PC-3 (cell line): Measurements from ENCODE around the gene ZNF280D. TPM values are rescaled to one million over a fixed set of nuclear protein-coding genes. Genes with fewer than 3 reads are reported as not detected.

Experiments
- ATAC-seq: fragments of 200-7000 bp; cut with Tn5 transposase; 2 replicates; pipeline ENCODE4 v1.9.1; 2020; ENCODE audit warnings: mild to moderate bottlenecking, moderate library complexity
- BruUV-seq: library from RNA; stranded (reverse); fragments of 400-500 nt; replicated peaks from 2 replicates; lab custom pipeline; 2021; lab: Mats Ljungman, UMichigan
- CTCF ChIA-PET: fragments of 300-600 bp; sonication (Branson Sonifier 250); formaldehyde crosslinking; loops from one replicate; lab custom pipeline; 2022; ENCODE audit warnings: antibody characterized with exemption; lab: Charles Lee
- POLR2A ChIA-PET: fragments of 300-600 bp; sonication (Branson Sonifier 250); formaldehyde crosslinking; loops from one replicate; lab custom pipeline; 2022; ENCODE audit warnings: antibody characterized with exemption; ENCODE audit not compliant: unreplicated experiment; lab: Charles Lee
- DNase-seq: peaks from one replicate; pipeline ENCODE4 v3.0.0-alpha.2; 2015
- H2AFZ ChIP-seq: fragments of 300-600 bp; sonication (generic); 2 replicates; pipeline ENCODE4 v1.6.0; 2016; ENCODE audit warnings: antibody characterized with exemption, low read length
- H3F3A ChIP-seq: fragments of 300-600 bp; sonication (generic); one replicate; pipeline ENCODE4 v1.6.0; 2017; ENCODE audit warnings: antibody characterized with exemption, low read length, control low read depth, mild to moderate bottlenecking; ENCODE audit not compliant: unreplicated experiment
- H3K27ac ChIP-seq: fragments of 300-600 bp; sonication (generic); 2 replicates; pipeline ENCODE4 v1.5.1; 2016; ENCODE audit warnings: mild to moderate bottlenecking, low read length
- H3K27me3 ChIP-seq: fragments of 300-600 bp; sonication (generic); 2 replicates; pipeline ENCODE4 v1.6.1; 2016; ENCODE audit warnings: low read length, mixed read lengths
- H3K36me3 ChIP-seq: fragments of 300-600 bp; sonication (generic); 2 replicates; pipeline ENCODE4 v1.6.1; 2016; ENCODE audit warnings: low read depth, mixed run types, low read length, mixed read lengths
- H3K4me1 ChIP-seq: fragments of 300-600 bp; sonication (generic); 2 replicates; pipeline ENCODE4 v1.5.1; 2016; ENCODE audit warnings: low read length; ENCODE audit not compliant: insufficient read depth
- H3K4me2 ChIP-seq: fragments of 300-600 bp; sonication (generic); 2 replicates; pipeline ENCODE4 v1.6.0; 2016; ENCODE audit warnings: low read length
- H3K4me3 ChIP-seq: fragments of 300-600 bp; sonication (generic); 2 replicates; pipeline ENCODE4 v1.5.1; 2016; ENCODE audit warnings: mild to moderate bottlenecking, low read length, mixed read lengths
- H3K79me2 ChIP-seq: fragments of 300-600 bp; sonication (generic); 2 replicates; pipeline ENCODE4 v1.6.1; 2017; ENCODE audit warnings: low read length, mixed read lengths
- H3K9ac ChIP-seq: fragments of 300-600 bp; sonication (generic); 2 replicates; pipeline ENCODE4 v1.6.0; 2016; ENCODE audit warnings: mild to moderate bottlenecking, low read length
- H3K9me2 ChIP-seq: fragments of 300-600 bp; sonication (generic); replicated peaks from 2 replicates; pipeline ENCODE4 v1.6.1; 2016; ENCODE audit warnings: mixed run types, low read length, mixed read lengths
- H3K9me3 ChIP-seq: fragments of 300-600 bp; sonication (generic); 2 replicates; pipeline ENCODE4 v1.6.1; 2016; ENCODE audit warnings: low read length, mixed read lengths
- H4K20me1 ChIP-seq: fragments of 300-600 bp; sonication (generic); 2 replicates; pipeline ENCODE4 v1.6.1; 2016; ENCODE audit warnings: low read length, mixed read lengths
- EZH2 ChIP-seq: fragments of 300-600 bp; sonication (generic); IDR thresholded peaks from one replicate; pipeline ENCODE4 v1.6.1; 2017; ENCODE audit warnings: antibody characterized with exemption, mild to moderate bottlenecking, low read length; ENCODE audit not compliant: unreplicated experiment
- EZH2phosphoT487 ChIP-seq: fragments of 300-600 bp; sonication (generic); IDR thresholded peaks from 2 replicates; pipeline ENCODE4 v1.6.1; 2018; ENCODE audit warnings: mild to moderate bottlenecking, antibody characterized with exemption, low read length, borderline replicate concordance
- intact Hi-C: fragments of 100-400 bp; cut with micrococcal nuclease; formaldehyde crosslinking; loops from 2 replicates; pipeline ENCODE4 v1.9.0; 2023
- total RNA-seq: library from RNA; depleted of rRNA; stranded (reverse); fragments of >200 nt; gene quantifications from 2 replicates; pipeline ENCODE4 v1.2.3, GENCODE V29; 2014
- TF ChIP-seq, protein P1 (sequence below): fragments of 300-600 bp; sonication (generic); conservative IDR thresholded peaks from 2 replicates; pipeline ENCODE4 v1.5.1; 2017; ENCODE audit warnings: antibody characterized with exemption, low read depth, mild to moderate bottlenecking, low read length

ZNF280D gene
- total RNA-seq, 1 experiment from 2014 or later: 7.4 TPM

DNA sequence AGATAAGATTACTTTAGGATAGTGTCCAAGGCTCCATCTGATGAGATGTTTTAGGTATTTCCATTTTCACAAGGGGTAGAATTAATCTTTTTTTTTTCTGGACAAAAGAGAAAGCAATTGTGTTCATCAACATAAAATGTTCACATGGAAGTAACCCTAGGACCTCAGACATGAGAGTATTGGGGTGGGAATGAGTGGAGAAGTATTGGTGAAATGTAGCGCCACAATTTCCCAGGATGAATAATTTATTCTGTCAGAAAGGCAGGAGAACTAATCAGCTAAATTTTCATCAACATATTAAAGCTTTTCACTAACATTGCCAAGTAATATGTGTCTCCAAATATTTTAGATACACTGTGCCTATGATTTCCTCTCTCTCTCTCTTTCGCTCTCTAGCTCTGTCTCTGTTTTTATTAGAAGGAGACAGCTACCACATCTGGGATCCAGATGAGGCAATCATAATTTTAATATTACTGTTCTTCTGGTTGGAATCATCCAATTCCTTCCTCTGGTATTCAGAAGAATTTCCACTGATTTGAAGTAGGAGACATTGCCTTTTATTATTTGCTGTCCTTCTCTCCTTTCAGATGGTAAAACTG, 21.6 kb upstream of the ZNF280D start:
- Histone ChIP-seq H3K27ac (no peak overlapping the region), H4K20me1 (no peaks in the 10 kb centered on the region), H3K4me1 (peaks cover 12% of the 10 kb centered on the region), H3K4me3 (no peak overlapping the region), H3K9me2 (no peaks in the 10 kb centered on the region), H3K36me3 (no peaks in the 10 kb centered on the region), H3K27me3 (no peaks in the 10 kb centered on the region), H3K79me2 (no peaks in the 10 kb centered on the region), H2AFZ (no peak overlapping the region), H3K4me2 (no peak overlapping the region), H3F3A (no peaks in the 10 kb centered on the region), H3K9ac (no peak overlapping the region), H3K9me3 (no peaks in the 10 kb centered on the region)
- ChIA-PET POLR2A (interaction anchor here (0.6 kb wide), 1 partner anchor 40 kb away, joined by 4 read pairs; no protein-coding TSS in a partner anchor), CTCF (no interaction called here)
- TF ChIP-seq EZH2phosphoT487 (no peak), EZH2 (no peak)
- TF ChIP-seq, protein P1, sequence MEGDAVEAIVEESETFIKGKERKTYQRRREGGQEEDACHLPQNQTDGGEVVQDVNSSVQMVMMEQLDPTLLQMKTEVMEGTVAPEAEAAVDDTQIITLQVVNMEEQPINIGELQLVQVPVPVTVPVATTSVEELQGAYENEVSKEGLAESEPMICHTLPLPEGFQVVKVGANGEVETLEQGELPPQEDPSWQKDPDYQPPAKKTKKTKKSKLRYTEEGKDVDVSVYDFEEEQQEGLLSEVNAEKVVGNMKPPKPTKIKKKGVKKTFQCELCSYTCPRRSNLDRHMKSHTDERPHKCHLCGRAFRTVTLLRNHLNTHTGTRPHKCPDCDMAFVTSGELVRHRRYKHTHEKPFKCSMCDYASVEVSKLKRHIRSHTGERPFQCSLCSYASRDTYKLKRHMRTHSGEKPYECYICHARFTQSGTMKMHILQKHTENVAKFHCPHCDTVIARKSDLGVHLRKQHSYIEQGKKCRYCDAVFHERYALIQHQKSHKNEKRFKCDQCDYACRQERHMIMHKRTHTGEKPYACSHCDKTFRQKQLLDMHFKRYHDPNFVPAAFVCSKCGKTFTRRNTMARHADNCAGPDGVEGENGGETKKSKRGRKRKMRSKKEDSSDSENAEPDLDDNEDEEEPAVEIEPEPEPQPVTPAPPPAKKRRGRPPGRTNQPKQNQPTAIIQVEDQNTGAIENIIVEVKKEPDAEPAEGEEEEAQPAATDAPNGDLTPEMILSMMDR: no peak
- no peak for DNase-seq
- intact Hi-C loops: no loop called here
- no TSS peak for BruUV-seq
- ATAC-seq: no peak

DNA sequence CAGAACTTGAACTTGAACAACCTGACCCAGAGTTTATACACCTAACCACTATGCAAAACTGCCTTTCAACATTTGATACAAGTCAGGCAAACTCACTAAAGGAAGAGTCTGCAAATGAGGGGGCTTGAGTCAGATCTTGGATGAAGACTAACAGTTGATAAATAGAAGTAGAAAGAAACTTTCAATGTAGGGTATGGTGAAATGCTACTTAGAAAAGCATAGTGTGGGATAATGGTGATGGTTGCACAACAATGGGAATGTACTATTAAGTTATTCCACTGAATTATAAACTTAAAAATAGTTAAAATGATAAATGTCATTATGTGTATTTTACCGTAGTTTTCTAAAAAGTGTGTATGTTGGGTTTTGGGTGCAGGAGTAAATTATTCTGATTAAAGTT, 19.7 kb upstream of the ZNF280D start:
- BruUV-seq: no TSS peak
- H4K20me1 ChIP-seq: no peaks in the 10 kb centered on the region
- H3K27ac ChIP-seq: no peak overlapping the region
- H3K4me1 ChIP-seq: no peaks in the 10 kb centered on the region
- no peak for TF ChIP-seq EZH2
- TF ChIP-seq, protein P1: no peak
- no peak for TF ChIP-seq EZH2phosphoT487
- H3K9me3 ChIP-seq: no peaks in the 10 kb centered on the region
- no peaks in the 10 kb centered on the region for H3K9me2 ChIP-seq
- no peak for DNase-seq
- CTCF ChIA-PET: no interaction called here
- no peaks in the 10 kb centered on the region for H3K79me2 ChIP-seq
- H3K4me3 ChIP-seq: no peak overlapping the region
- no peak for ATAC-seq
- H3K9ac ChIP-seq: no peak overlapping the region
- H3K4me2 ChIP-seq: no peak overlapping the region
- H3K36me3 ChIP-seq: no peaks in the 10 kb centered on the region
- intact Hi-C loops: no loop called here
- H3K27me3 ChIP-seq: no peaks in the 10 kb centered on the region
- no peaks in the 10 kb centered on the region for H3F3A ChIP-seq
- H2AFZ ChIP-seq: no peak overlapping the region
- POLR2A ChIA-PET: no interaction called here

DNA sequence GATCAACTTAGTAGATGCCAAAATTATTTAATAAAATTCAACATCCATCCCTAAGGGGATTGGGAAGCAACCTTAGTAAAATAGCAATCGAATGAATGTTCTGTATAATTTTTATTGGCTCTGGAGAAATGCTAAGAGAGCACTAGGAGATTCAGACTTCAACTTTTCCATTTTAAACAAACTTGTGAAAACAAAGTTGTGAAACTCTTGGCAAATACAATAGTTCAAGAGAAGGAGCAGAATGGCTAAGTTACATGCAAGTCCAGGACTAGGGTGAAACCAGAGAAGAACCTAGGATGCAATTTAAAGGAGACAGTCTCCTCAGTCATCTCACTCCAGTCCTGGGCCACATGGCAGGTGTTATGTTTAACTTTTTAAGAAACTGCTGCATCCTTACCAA, 16.7 kb upstream of the ZNF280D start:
- Histone ChIP-seq H3K27ac (no peak overlapping the region), H3K4me2 (no peak overlapping the region), H3K4me3 (no peak overlapping the region), H3K4me1 (no peaks in the 10 kb centered on the region), H3K9ac (no peak overlapping the region), H3K9me2 (no peaks in the 10 kb centered on the region), H3F3A (no peaks in the 10 kb centered on the region), H2AFZ (no peak overlapping the region), H4K20me1 (no peaks in the 10 kb centered on the region), H3K36me3 (no peaks in the 10 kb centered on the region), H3K9me3 (no peaks in the 10 kb centered on the region), H3K79me2 (no peaks in the 10 kb centered on the region), H3K27me3 (no peaks in the 10 kb centered on the region)
- DNase-seq: no peak
- ChIA-PET POLR2A (no interaction called here), CTCF (no interaction called here)
- intact Hi-C loops: no loop called here
- TF ChIP-seq EZH2phosphoT487: no peak
- no peak for TF ChIP-seq EZH2
- TF ChIP-seq, protein P1: no peak
- no TSS peak for BruUV-seq
- no peak for ATAC-seq
